ENCODE results near the gene GNG4. TPM values are rescaled to one million over a fixed set of nuclear protein-coding genes. Genes with fewer than 3 reads are reported as not detected.
"Not testable (repeated sequence)": the region's sequence is repeated elsewhere in the genome, so short reads cannot be mapped to it uniquely, and the experiment has no call there.

The GNG4 gene
- total RNA-seq, 1 donor from 2014 or later, result under 0.01 TPM

- no peak for DNase-seq (ENCODE audit: low read depth in 2 of 2)
These were observed 971 bp upstream of the GNG4 start for GRCh38 chr1:235650341-235651169.

GRCh38 chr1:235648954-235649367 is 623 bp downstream of the GNG4 start:
- DNase-seq (ENCODE audit: low read depth in 2 of 2), result peak; percentile 66 to 76

GRCh38 chr1:235648407-235648907 is 1.1 kb downstream of the GNG4 start:
- no peak for DNase-seq (ENCODE audit: low read depth in 2 of 2)

- not testable (repeated sequence) for DNase-seq (ENCODE audit: low read depth in 2 of 2)
These were observed 2.0 kb downstream of the GNG4 start for GRCh38 chr1:235647537-235647936.

DNA sequence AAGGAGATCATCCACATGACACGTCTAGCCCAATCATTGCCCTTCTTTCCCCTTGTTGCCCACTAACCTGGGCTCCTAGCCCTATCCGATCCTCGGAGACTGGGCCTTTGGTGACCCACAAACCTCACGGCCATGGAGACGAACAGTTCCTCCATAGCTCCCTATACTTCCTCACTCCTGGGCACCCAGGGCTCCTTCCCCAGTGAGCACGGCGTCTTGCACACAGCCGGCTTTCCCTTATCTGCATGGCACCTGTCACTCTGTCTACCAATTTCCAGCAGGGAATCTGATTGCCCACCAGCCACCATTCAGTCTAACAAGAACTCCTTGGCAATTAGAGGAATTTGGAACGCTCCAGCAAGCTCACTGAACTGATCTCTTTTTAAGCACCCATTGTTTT is 3.1 kb downstream of the GNG4 start:
- DNase-seq (ENCODE audit: low read depth in 2 of 2), result no peak

DNA sequence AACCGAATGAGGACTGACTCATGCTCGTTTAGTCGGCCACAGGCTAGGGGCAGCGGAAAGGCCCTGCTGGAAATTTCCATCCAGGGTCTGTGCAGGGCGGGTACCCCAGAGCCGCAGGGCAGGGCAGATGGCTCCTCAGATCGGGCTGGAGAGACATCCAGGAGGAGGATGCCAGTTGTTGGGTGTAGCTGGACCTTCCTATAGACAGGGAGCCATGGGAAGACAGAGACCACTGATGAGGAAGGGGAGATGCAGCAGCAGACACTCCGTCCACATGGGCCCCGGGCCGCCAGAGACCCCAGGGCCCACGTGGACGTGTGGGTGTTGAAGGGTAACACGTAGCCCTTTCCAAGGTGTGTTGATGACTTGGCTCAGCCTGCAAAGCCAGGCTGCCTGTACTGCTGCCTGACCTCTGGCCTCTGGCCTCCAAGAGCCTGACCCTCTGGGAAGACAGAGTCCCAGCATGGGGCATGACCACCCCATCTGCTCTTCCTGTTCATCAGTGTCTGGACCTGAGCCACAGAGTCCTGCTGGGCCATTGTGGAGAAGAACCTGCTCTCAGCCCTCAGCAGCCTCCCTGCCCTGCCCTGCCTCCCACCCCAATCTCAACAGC is 4.8 kb downstream of the GNG4 start:
- no peak for DNase-seq (ENCODE audit: low read depth in 2 of 2)

- DNase-seq (ENCODE audit: low read depth in 2 of 2), result no peak
These were observed 5.5 kb downstream of the GNG4 start for GRCh38 chr1:235643837-235644692.

- no peak for DNase-seq (ENCODE audit: low read depth in 2 of 2)
These were observed 6.6 kb downstream of the GNG4 start for GRCh38 chr1:235642943-235643371.

DNA sequence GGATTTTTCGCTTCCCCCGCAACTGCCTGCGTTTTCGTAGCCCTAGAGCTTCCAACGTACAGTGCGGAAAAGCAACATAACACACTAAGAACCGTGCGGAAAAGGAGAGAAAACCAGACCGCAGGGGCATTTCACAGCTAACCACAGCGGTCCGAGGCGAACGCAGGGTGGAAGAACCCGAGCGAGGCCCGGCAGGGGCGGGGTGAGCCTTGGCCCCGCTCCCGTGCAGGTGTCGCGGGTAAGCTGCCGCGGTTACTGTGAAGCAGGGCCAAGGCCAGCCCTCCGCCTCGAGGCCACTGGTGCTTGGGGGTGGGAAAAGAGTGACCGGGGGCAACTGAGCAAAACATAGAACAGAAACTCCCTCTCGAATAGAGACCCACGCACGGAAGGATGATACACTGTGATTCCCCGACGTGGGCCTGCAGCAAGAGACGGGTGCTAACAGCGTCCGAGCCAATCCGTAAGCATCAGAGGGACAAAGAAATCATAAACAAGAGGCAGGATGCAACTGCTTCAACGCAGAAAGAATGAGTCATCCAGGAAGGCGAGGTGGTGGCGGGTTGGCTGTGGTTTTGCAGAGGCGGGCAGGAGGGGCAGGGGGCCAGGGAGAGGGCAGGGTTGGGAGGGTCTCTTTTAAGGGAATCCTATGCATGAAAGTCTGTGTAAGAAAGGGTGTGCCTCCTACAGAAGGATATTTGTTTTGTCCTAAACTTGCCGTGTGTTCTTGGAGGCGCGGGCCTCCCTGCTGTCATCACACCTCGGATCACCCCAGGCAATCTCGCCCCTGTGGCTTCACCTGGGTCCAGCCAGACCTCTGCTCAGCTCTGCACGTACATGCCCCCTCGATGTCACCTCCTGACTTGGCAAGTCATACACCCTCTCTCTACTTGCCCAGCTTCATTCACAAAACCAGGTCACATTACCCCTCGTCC is 7.3 kb downstream of the GNG4 start:
- peak; percentile 84 to 86 for DNase-seq (ENCODE audit: low read depth in 2 of 2)

- no peak for DNase-seq (ENCODE audit: low read depth in 2 of 2)
These were observed 9.0 kb downstream of the GNG4 start for GRCh38 chr1:235640580-235640979.

GRCh38 chr1:235639226-235640205 is 10.1 kb downstream of the GNG4 start:
- no peak for DNase-seq (ENCODE audit: low read depth in 2 of 2)

GRCh38 chr1:235638612-235639011 is 11.0 kb downstream of the GNG4 start:
- DNase-seq (ENCODE audit: low read depth in 2 of 2), result not testable (repeated sequence)

- DNase-seq (ENCODE audit: low read depth in 2 of 2), result no peak
These were observed 11.6 kb downstream of the GNG4 start for GRCh38 chr1:235637756-235638534.

DNA sequence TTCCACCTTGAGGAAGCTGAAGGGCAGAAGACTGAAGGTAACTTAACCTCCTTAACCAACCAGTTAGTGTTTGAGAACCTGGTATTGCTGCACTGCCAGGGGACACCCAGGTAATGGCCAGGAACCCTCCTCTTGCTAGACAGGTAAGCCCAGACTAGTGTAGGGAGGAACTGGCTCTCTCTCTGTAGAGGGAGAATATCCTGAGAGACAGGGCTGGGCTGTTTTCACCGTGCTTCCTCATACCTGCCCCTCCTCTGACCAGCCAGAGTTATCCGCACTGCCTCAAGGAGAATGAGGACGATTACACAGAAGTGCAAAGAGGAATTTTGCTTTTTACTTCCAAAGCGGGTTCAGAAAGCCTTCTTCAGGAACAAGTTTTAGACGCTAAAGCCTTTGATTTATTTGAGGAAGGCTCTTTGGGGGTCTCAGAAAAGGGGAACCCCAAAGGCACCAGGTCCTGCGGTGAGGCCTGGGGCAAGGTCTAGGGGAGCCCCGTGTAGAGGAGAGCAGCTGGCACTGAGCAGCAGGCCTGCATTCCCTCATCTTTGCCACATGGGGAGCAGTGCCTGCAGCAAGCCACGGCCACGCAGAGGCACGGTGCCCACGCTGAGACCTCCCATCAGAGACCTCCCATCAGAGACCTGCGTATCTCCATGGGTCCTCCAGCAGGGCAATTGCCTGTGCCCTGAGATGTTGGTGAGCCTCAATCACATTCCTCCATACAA is 13.5 kb downstream of the GNG4 start:
- DNase-seq (ENCODE audit: low read depth in 2 of 2), result no peak

DNA sequence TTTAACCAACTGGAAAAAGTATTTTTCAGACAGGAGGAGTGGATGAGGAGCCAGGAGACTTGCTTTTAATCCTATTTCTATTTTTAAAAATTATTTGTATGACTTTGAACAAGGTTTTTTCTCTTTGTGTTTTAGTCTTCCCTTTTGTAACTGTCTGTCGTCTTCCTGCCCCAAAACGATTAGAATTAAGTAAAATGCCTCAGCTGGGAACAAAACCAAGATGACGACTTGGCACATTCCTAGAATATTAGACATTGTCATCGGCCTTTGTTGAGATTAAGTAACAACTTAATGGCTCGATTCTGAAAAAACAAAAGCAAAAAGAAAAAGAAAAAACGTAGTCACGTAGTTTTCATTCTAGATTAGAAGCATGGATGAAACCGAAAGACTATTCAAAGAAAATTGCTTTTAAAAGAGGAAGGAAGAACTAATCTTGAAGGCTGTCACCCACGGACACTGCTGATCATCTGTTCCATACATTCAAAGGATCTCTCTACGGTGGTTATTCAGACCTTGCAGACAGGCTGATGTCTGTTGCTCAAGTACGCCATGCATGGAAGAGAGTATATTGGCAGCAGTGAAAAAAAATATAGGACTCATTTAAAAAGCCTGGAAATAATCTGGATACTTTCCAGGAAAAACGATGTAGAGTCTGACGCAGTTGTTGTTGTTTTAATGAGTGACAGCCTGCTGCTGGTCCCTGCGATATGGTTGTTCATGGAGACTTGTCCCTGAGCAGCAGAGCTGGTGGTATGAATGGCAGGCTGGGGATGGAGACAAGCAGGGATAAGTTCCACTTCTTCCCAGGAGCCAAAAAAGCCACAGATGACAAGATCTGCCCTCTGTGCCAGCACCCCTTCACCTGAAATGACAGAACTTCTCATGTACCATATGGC is 16.8 kb downstream of the GNG4 start:
- DNase-seq (ENCODE audit: low read depth in 2 of 2), result peak; percentile 43 to 90

DNA sequence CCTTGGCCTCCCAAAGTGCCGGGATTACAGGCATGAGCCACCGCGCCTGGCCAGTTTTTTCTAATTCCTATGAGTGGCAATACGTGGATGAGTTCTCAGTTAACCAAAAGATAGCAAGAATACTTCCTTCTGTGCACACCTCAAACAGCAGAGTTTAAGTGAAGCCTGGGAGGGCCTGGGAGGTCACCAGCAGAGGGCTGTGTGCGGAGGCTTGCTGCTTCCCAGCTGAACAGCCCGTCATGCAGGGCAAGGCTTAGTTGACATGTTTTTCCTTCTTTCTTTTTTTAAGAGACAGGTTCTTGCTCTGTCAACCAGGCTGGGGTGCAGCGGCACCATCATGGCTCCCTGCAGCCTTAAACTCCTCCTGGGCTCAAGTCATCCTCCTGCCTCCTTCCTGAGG is 17.8 kb downstream of the GNG4 start:
- no peak for DNase-seq (ENCODE audit: low read depth in 2 of 2)
